H1 (cell line): ENCODE measurements around the gene TBX2. TPM values are rescaled to one million over a fixed set of nuclear protein-coding genes. Genes with fewer than 3 reads are reported as not detected.

Experiments
- PHF8 ChIP-seq: fragments of 200-600 bp; sonication (generic); conservative IDR thresholded peaks from 2 replicates; pipeline ENCODE4 v1.7.1; 2012; ENCODE audit warnings: low read depth, mild to moderate bottlenecking, inconsistent platforms, low read length, moderate library complexity
- polyA plus RNA-seq, 7 experiments: library from polyadenylated mRNA; depleted of rRNA in 3 of 7; stranded (reverse) in 5 of 7; unstranded in 2 of 7; fragments of >200 nt in 5 of 7; fragments of 200-250 nt in 2 of 7; gene quantifications; 1 replicate in 5 of 7; 2 replicates in 1 of 7; 4 replicates in 1 of 7; pipeline versions ENCODE4 v1.2.1 to v1.2.3, GENCODE V29; 2011 to 2013; ENCODE audit warnings: missing spikeins in 2 of 7, mixed read lengths in 2 of 7
- total RNA-seq: library from RNA; stranded (reverse); fragmentation: NEBNext Ultra II Directional; extraction: Animal tissue kit (Norgen Biotek cat#: 25700); gene quantifications from 2 replicates; pipeline ENCODE4 v1.2.1, GENCODE V29; 2021

Gene TBX2
- total and polyA plus RNA-seq, 2 of the 8 experiments (the other 6 are each of a cell fraction or from before 2014, with no cell fraction given): not detected

- no peak for TF ChIP-seq PHF8
Measured at GRCh38 chr17:61366076-61366714, 33.4 kb upstream of the TBX2 start (continued).
